ENCODE data around the gene SNCG. TPM values are rescaled to one million over a fixed set of nuclear protein-coding genes. Genes with fewer than 3 reads are reported as not detected.

The SNCG gene
- total RNA-seq, 1 experiment from 2014 or later = 8.4 TPM

GRCh38 chr10:86958901-86959736, 720 bp downstream of the SNCG start:
- ChIA-PET CTCF (interaction anchor here (0.6 to 13.7 kb wide), 6 partner anchors 7 to 275 kb away, joined by 3 to 462 read pairs (median 9); partner anchors contain the start of gene ADIRF), POLR2A (no interaction called here)
- H3K4me3 Mint-ChIP-seq = no peak overlapping the region
- H3K9me3 Mint-ChIP-seq = peaks cover 2% of the 10 kb centered on the region; the same call in 1 of the 2 replicates
- peaks cover 1% of the 10 kb centered on the region for H3K36me3 Mint-ChIP-seq
- H3K4me1 Mint-ChIP-seq = peaks cover 52% of the 10 kb centered on the region
- TF ChIP-seq IRF2 (CRISPR knock-in tag; IDR thresholded peaks at IDR 0.05; ENCODE audit: borderline replicate concordance, low read depth) (no peak), TEAD4 (CRISPR knock-in tag; IDR thresholded peaks at IDR 0.05) (no peak), RORB (CRISPR knock-in tag; IDR thresholded peaks at IDR 0.05) (no peak), ZBTB43 (CRISPR knock-in tag; IDR thresholded peaks at IDR 0.05) (no peak), EMX1 (CRISPR knock-in tag; IDR thresholded peaks at IDR 0.05) (no peak), ZNF671 (CRISPR knock-in tag; IDR thresholded peaks at IDR 0.05) (no peak), SOX15 (CRISPR knock-in tag; IDR thresholded peaks at IDR 0.05) (no peak), HMGXB4 (CRISPR knock-in tag; IDR thresholded peaks at IDR 0.05) (no peak), ZBTB21 (CRISPR knock-in tag; IDR thresholded peaks at IDR 0.05; ENCODE audit: borderline replicate concordance) (no peak), ZNF232 (CRISPR knock-in tag; IDR thresholded peaks at IDR 0.05) (no peak), ESRRA (CRISPR knock-in tag; IDR thresholded peaks at IDR 0.05; ENCODE audit: borderline replicate concordance) (no peak), NFYB (CRISPR knock-in tag; conservative IDR thresholded peaks at IDR 0.05; ENCODE audit: low read depth) (no peak), JUN (CRISPR knock-in tag; IDR thresholded peaks at IDR 0.05) (no peak)
- TF ChIP-seq, protein P1, sequence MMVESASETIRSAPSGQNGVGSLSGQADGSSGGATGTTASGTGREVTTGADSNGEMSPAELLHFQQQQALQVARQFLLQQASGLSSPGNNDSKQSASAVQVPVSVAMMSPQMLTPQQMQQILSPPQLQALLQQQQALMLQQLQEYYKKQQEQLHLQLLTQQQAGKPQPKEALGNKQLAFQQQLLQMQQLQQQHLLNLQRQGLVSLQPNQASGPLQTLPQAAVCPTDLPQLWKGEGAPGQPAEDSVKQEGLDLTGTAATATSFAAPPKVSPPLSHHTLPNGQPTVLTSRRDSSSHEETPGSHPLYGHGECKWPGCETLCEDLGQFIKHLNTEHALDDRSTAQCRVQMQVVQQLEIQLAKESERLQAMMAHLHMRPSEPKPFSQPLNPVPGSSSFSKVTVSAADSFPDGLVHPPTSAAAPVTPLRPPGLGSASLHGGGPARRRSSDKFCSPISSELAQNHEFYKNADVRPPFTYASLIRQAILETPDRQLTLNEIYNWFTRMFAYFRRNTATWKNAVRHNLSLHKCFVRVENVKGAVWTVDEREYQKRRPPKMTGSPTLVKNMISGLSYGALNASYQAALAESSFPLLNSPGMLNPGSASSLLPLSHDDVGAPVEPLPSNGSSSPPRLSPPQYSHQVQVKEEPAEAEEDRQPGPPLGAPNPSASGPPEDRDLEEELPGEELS (CRISPR knock-in tag; IDR thresholded peaks at IDR 0.05) = no peak
- TF ChIP-seq, protein P2, sequence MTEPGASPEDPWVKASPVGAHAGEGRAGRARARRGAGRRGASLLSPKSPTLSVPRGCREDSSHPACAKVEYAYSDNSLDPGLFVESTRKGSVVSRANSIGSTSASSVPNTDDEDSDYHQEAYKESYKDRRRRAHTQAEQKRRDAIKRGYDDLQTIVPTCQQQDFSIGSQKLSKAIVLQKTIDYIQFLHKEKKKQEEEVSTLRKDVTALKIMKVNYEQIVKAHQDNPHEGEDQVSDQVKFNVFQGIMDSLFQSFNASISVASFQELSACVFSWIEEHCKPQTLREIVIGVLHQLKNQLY (CRISPR knock-in tag; IDR thresholded peaks at IDR 0.05) = no peak
- TF ChIP-seq, protein P3, sequence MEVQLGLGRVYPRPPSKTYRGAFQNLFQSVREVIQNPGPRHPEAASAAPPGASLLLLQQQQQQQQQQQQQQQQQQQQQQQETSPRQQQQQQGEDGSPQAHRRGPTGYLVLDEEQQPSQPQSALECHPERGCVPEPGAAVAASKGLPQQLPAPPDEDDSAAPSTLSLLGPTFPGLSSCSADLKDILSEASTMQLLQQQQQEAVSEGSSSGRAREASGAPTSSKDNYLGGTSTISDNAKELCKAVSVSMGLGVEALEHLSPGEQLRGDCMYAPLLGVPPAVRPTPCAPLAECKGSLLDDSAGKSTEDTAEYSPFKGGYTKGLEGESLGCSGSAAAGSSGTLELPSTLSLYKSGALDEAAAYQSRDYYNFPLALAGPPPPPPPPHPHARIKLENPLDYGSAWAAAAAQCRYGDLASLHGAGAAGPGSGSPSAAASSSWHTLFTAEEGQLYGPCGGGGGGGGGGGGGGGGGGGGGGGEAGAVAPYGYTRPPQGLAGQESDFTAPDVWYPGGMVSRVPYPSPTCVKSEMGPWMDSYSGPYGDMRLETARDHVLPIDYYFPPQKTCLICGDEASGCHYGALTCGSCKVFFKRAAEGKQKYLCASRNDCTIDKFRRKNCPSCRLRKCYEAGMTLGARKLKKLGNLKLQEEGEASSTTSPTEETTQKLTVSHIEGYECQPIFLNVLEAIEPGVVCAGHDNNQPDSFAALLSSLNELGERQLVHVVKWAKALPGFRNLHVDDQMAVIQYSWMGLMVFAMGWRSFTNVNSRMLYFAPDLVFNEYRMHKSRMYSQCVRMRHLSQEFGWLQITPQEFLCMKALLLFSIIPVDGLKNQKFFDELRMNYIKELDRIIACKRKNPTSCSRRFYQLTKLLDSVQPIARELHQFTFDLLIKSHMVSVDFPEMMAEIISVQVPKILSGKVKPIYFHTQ (CRISPR knock-in tag; IDR thresholded peaks at IDR 0.05) = no peak
- TF ChIP-seq, protein P4, sequence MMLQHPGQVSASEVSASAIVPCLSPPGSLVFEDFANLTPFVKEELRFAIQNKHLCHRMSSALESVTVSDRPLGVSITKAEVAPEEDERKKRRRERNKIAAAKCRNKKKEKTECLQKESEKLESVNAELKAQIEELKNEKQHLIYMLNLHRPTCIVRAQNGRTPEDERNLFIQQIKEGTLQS (CRISPR knock-in tag; conservative IDR thresholded peaks at IDR 0.05) = no peak
- H3K27ac Mint-ChIP-seq = no peak overlapping the region
- DNase-seq (ENCODE audit: low spot score) (no peak), ATAC-seq (no peak)
- no peaks in the 10 kb centered on the region for H3K27me3 Mint-ChIP-seq (ENCODE audit: low read depth)

All from WTC11 (cell line).